A549 (cell line): ENCODE measurements around the gene GPR18. TPM values are rescaled to one million over a fixed set of nuclear protein-coding genes. Genes with fewer than 3 reads are reported as not detected.

Source experiments
- ATAC-seq, 2 experiments: fragments of 200-7000 bp in 1 of 2; fragments of >200 bp in 1 of 2; cut with Nextera tagmentation in 1 of 2; cut with Tn5 transposase in 1 of 2; 3 replicates each; pipeline versions ENCODE4 v1.8.0 to v1.9.1; 2018 to 2020; ENCODE audit warnings: mild to moderate bottlenecking in 1 of 2, moderate library complexity in 1 of 2
- CTCF ChIA-PET: fragments of 300-600 bp; sonication (Branson Sonifier 250); formaldehyde crosslinking; extraction: SDS; loops from one replicate; lab custom pipeline; 2021; ENCODE audit warnings: antibody characterized with exemption, inconsistent platforms; lab: Yijun Ruan, JAX
- POLR2A ChIA-PET: fragments of 350-600 bp; formaldehyde crosslinking; extraction: SDS; loops from one replicate; lab custom pipeline; 2021; ENCODE audit warnings: antibody characterized with exemption, inconsistent platforms; lab: Yijun Ruan, JAX
- DNase-seq, 2 experiments: peaks; one replicate each; pipeline versions ENCODE4 v3.0.0 to v3.0.0-alpha.2; 2011 to 2016; ENCODE audit warnings: low read depth in 1 of 2, low spot score in 1 of 2
- FAIRE-seq: peaks from 2 replicates; lab custom pipeline; 2011; peaks lifted over from hg19 to GRCh38; lab: Jason Lieb, UNC
- H3K27ac ChIP-seq, 2 experiments: fragments of >200 bp; sonication (Bioruptor Twin); formaldehyde crosslinking; 3 replicates each; pipeline ENCODE4 v1.5.1; 2016 to 2017
- H3K4me1 ChIP-seq: fragments of >200 bp; sonication (Bioruptor Twin); formaldehyde crosslinking; 3 replicates; pipeline ENCODE4 v1.6.1; 2016
- H3K4me2 ChIP-seq: fragments of >200 bp; sonication (Bioruptor Twin); formaldehyde crosslinking; 3 replicates; pipeline ENCODE4 v1.6.1; 2016
- H3K4me3 ChIP-seq: fragments of >200 bp; sonication (Bioruptor Twin); formaldehyde crosslinking; 3 replicates; pipeline ENCODE4 v1.5.1; 2016
- H3K9me3 ChIP-seq: fragments of >200 bp; sonication (Bioruptor Twin); formaldehyde crosslinking; 3 replicates; pipeline ENCODE4 v1.6.1; 2016
- BHLHE40 ChIP-seq: IDR thresholded peaks from 2 replicates; pipeline ENCODE4 v1.6.1; 2012; ENCODE audit warnings: low read depth, low read length, inconsistent platforms
- CBX2 ChIP-seq: fragments of 200-600 bp; sonication (generic); IDR thresholded peaks from 2 replicates; pipeline ENCODE4 v1.6.1; 2016; ENCODE audit warnings: low read depth, mild to moderate bottlenecking, borderline replicate concordance
- EHMT2 ChIP-seq: fragments of 200-600 bp; sonication (generic); IDR thresholded peaks from 2 replicates; pipeline ENCODE4 v1.6.1; 2016; ENCODE audit warnings: antibody characterized with exemption, low read depth, mild to moderate bottlenecking, moderate library complexity
- ELK1 ChIP-seq: fragments of 150-350 bp; IDR thresholded peaks from 2 replicates; pipeline ENCODE4 v1.6.1; 2014; ENCODE audit warnings: low read depth, mild to moderate bottlenecking, low read length
- EP300 ChIP-seq, 2 experiments: fragments of >200 bp; sonication (Bioruptor Twin); formaldehyde crosslinking; IDR thresholded peaks; 2 replicates in 1 of 2; 3 replicates in 1 of 2; pipeline ENCODE4 v1.6.1; 2016 to 2017
- FOSB ChIP-seq: fragments of 250-450 bp; sonication (Bioruptor Pico); IDR thresholded peaks from 2 replicates; pipeline ENCODE4 v1.5.0; 2020; ENCODE audit warnings: mild to moderate bottlenecking, moderate library complexity
- FOSL2 ChIP-seq, 2 experiments: fragments of 450-650 bp in 1 of 2; fragments of >200 bp in 1 of 2; sonication (Bioruptor Twin) in 1 of 2; formaldehyde crosslinking; IDR thresholded peaks; 2 replicates each; pipeline versions ENCODE4 v1.5.0 to v1.6.1; 2016 to 2020; ENCODE audit warnings: mild to moderate bottlenecking in 1 of 2, moderate library complexity in 1 of 2
- FOXS1 ChIP-seq: fragments of 250-450 bp; sonication (Bioruptor Pico); IDR thresholded peaks from 2 replicates; pipeline ENCODE4 v1.5.0; 2020; ENCODE audit warnings: mild to moderate bottlenecking, moderate library complexity
- GATA3 ChIP-seq: IDR thresholded peaks from 2 replicates; pipeline ENCODE4 v1.6.1; 2012; ENCODE audit warnings: borderline replicate concordance
- HDAC2 ChIP-seq: fragments of 200-600 bp; sonication (generic); IDR thresholded peaks from 2 replicates; pipeline ENCODE4 v1.6.1; 2016
- HOXA7 ChIP-seq: fragments of 250-450 bp; sonication (Bioruptor Pico); IDR thresholded peaks from 2 replicates; pipeline ENCODE4 v1.5.0; 2020; ENCODE audit warnings: mild to moderate bottlenecking, moderate library complexity
- HOXB13 ChIP-seq: fragments of 250-450 bp; sonication (Bioruptor Pico); IDR thresholded peaks from 2 replicates; pipeline ENCODE4 v1.5.0; 2020; ENCODE audit warnings: low read depth, mild to moderate bottlenecking, moderate library complexity
- JUN ChIP-seq, 2 experiments: fragments of >200 bp; sonication (Bioruptor Twin); formaldehyde crosslinking; IDR thresholded peaks; 2 replicates in 1 of 2; 3 replicates in 1 of 2; pipeline ENCODE4 v1.6.1; 2016 to 2017
- MAFK ChIP-seq: fragments of 450-650 bp; IDR thresholded peaks from 2 replicates; pipeline ENCODE4 v1.6.1; 2014; ENCODE audit not compliant: partially characterized antibody
- MAZ ChIP-seq: fragments of 150-350 bp; IDR thresholded peaks from 2 replicates; pipeline ENCODE4 v1.6.1; 2014; ENCODE audit warnings: antibody characterized with exemption, low read depth, low read length, borderline replicate concordance
- PHF8 ChIP-seq: fragments of 200-600 bp; sonication (generic); IDR thresholded peaks from 2 replicates; pipeline ENCODE4 v1.6.1; 2016; ENCODE audit warnings: low read depth, mild to moderate bottlenecking, antibody characterized with exemption, moderate library complexity, borderline replicate concordance
- POLR2A ChIP-seq: IDR thresholded peaks from 2 replicates; pipeline ENCODE4 v1.6.1; 2012; ENCODE audit warnings: mild to moderate bottlenecking, low read length
- RAD21 ChIP-seq, 2 experiments: fragments of >200 bp in 1 of 2; sonication (Bioruptor Twin) in 1 of 2; formaldehyde crosslinking in 1 of 2; IDR thresholded peaks in 1 of 2; conservative IDR thresholded peaks in 1 of 2; 2 replicates in 1 of 2; 3 replicates in 1 of 2; pipeline ENCODE4 v1.6.1; 2012 to 2018; ENCODE audit warnings: inconsistent platforms in 1 of 2
- RARB ChIP-seq: fragments of 250-450 bp; sonication (Bioruptor Pico); IDR thresholded peaks from 2 replicates; pipeline ENCODE4 v1.8.0; 2021; ENCODE audit warnings: mild to moderate bottlenecking, moderate library complexity
- RNF2 ChIP-seq: fragments of 200-600 bp; sonication (generic); IDR thresholded peaks from 2 replicates; pipeline ENCODE4 v1.6.1; 2016; ENCODE audit warnings: low read depth, mild to moderate bottlenecking, antibody characterized with exemption, moderate library complexity, borderline replicate concordance
- SMC3 ChIP-seq: fragments of >200 bp; sonication (Bioruptor Twin); formaldehyde crosslinking; IDR thresholded peaks from 3 replicates; pipeline ENCODE4 v1.6.1; 2018; ENCODE audit warnings: inconsistent platforms
- TFCP2L1 ChIP-seq: fragments of 250-450 bp; sonication (Bioruptor Pico); IDR thresholded peaks from 2 replicates; pipeline ENCODE4 v1.5.0; 2021; ENCODE audit warnings: mild to moderate bottlenecking
- TP53 ChIP-seq: fragments of 250-450 bp; sonication (Bioruptor Pico); IDR thresholded peaks from 2 replicates; pipeline ENCODE4 v1.5.0; 2021; ENCODE audit warnings: mild to moderate bottlenecking, moderate library complexity
- USF2 ChIP-seq: fragments of 450-650 bp; IDR thresholded peaks from 2 replicates; pipeline ENCODE4 v1.6.1; 2014; ENCODE audit warnings: antibody characterized with exemption
- ZFP36 ChIP-seq: fragments of 450-650 bp; IDR thresholded peaks from 2 replicates; pipeline ENCODE4 v1.6.1; 2014; ENCODE audit warnings: borderline replicate concordance; ENCODE audit not compliant: partially characterized antibody
- WGBS: methylation state at CpG from one replicate; pipeline ENCODE4 v1.1.6; 2017; ENCODE audit errors: missing lambda C conversion rate; 5-methylcytosine and 5-hydroxymethylcytosine counted together
- polyA plus RNA-seq, 4 experiments: library from polyadenylated mRNA; depleted of rRNA in 3 of 4; stranded (reverse); fragments of >200 nt; fragmentation: RNase III in 1 of 4; extraction: RNeasy Plus Mini Kit Qiagen cat#74134 plus additional on column Dnase treatment in 1 of 4; gene quantifications; 2 replicates in 3 of 4; 3 replicates in 1 of 4; pipeline ENCODE4 v1.2.3, GENCODE V29; 2011 to 2017

The GPR18 gene
- polyA plus RNA-seq, 2 of the 4 experiments (the other 2 are of a cell fraction) = not detected

- DNase-seq = no peak
Observed at GRCh38 chr13:99301913-99302636, 43.9 kb upstream of the GPR18 start.

GRCh38 chr13:99301056-99301838 is 43.1 kb upstream of the GPR18 start:
- ChIA-PET POLR2A (no interaction called here), CTCF (interaction anchor here (1.5 kb wide), 1 partner anchor 141 kb away, joined by 3 read pairs; no protein-coding TSS in a partner anchor)
- TF ChIP-seq RNF2 = no peak
- no peak for TF ChIP-seq FOSL2 (IDR thresholded peaks at IDR 0.05)
- no peak for TF ChIP-seq FOSL2 (CRISPR knock-in tag; IDR thresholded peaks at IDR 0.05)
- no peak for TF ChIP-seq ELK1
- no peak for TF ChIP-seq ZFP36
- TF ChIP-seq HOXB13 (CRISPR knock-in tag) = no peak
- no peak for TF ChIP-seq EP300 (IDR thresholded peaks at IDR 0.05)
- TF ChIP-seq SMC3 = no peak
- TF ChIP-seq FOXS1 = no peak
- no peak for TF ChIP-seq PHF8
- no peak for TF ChIP-seq TP53
- TF ChIP-seq USF2 = no peak
- TF ChIP-seq MAZ = no peak
- no peak for TF ChIP-seq CBX2
- TF ChIP-seq TFCP2L1 (CRISPR knock-in tag) = no peak
- no peak for TF ChIP-seq MAFK
- FAIRE-seq (no peak), ATAC-seq (no peak), DNase-seq (no peak)
- 94% methylated on average over 7 of the region's 7 CpGs for WGBS
- H3K27ac ChIP-seq = no peak overlapping the region
- no peak overlapping the region for H3K4me3 ChIP-seq
- H3K4me1 ChIP-seq = no peaks in the 10 kb centered on the region
- H3K4me2 ChIP-seq = no peak overlapping the region
- no peaks in the 10 kb centered on the region for H3K9me3 ChIP-seq

More at GRCh38 chr13:99301913-99302636, 43.9 kb upstream of the GPR18 start:
- FAIRE-seq (no peak), ATAC-seq (no peak)
- 75% methylated on average over 1 of the region's 1 CpG for WGBS
- Histone ChIP-seq H3K4me1 (peaks cover 8% of the 10 kb centered on the region; the same call in 2 of the 3 replicates), H3K9me3 (no peaks in the 10 kb centered on the region), H3K4me2 (no peak overlapping the region), H3K27ac (no peak overlapping the region), H3K4me3 (no peak overlapping the region)
- ChIA-PET CTCF (no interaction called here), POLR2A (no interaction called here)
- TF ChIP-seq HOXA7 (CRISPR knock-in tag) (no peak), BHLHE40 (no peak), POLR2A (no peak), JUN (IDR thresholded peaks at IDR 0.05) (no peak), FOSB (CRISPR knock-in tag) (no peak), EHMT2 (no peak)

- CTCF ChIA-PET = interaction anchor here (1.5 kb wide), 1 partner anchor 142 kb away, joined by 3 read pairs; no protein-coding TSS in a partner anchor
- ATAC-seq (no peak), DNase-seq (no peak), FAIRE-seq (no peak)
- TF ChIP-seq RARB (CRISPR knock-in tag) (no peak), RNF2 (no peak), HDAC2 (no peak), MAFK (no peak), USF2 (no peak), RAD21 (conservative IDR thresholded peaks at IDR 0.05 in 1 of 2, IDR thresholded peaks at IDR 0.05 in 1 of 2) (no peak), FOXS1 (no peak), CBX2 (no peak), EP300 (IDR thresholded peaks at IDR 0.05) (no peak), GATA3 (no peak)
- H3K4me2 ChIP-seq = no peak overlapping the region
- WGBS = 98% methylated on average over 4 of the region's 4 CpGs
- no peak overlapping the region for H3K27ac ChIP-seq
- H3K4me1 ChIP-seq = no peaks in the 10 kb centered on the region
- no peaks in the 10 kb centered on the region for H3K9me3 ChIP-seq
- H3K4me3 ChIP-seq = no peak overlapping the region
- POLR2A ChIA-PET = no interaction called here
Observed at GRCh38 chr13:99299920-99300341, 41.8 kb upstream of the GPR18 start.
